NCI-H2196 (cell line): ENCODE data around the gene PTPN18.

Experiments used
- DNase-seq: peaks from one replicate; lab custom pipeline; 2025; ENCODE audit not compliant: unreplicated experiment; lab: John Stamatoyannopoulos, UW

PTPN18 gene

GRCh38 chr2:130339885-130340745, 15.7 kb upstream of the PTPN18 start:
- no peak for DNase-seq

GRCh38 chr2:130341562-130342019, 14.3 kb upstream of the PTPN18 start:
- peak; percentile 27 for DNase-seq

- peak; percentile 94 for DNase-seq
Measured at GRCh38 chr2:130342020-130342532, 13.8 kb upstream of the PTPN18 start.

- peak; percentile 97 for DNase-seq
Measured at GRCh38 chr2:130342533-130343275, 13.2 kb upstream of the PTPN18 start, which contains the start of gene IMP4. TSS of gene IMP4 (plus strand) at chr2:130342897. CDS start at chr2:130342933, 36 bp downstream.

- DNase-seq = no peak
Measured at GRCh38 chr2:130344578-130344977, 11.3 kb upstream of the PTPN18 start.

- no peak for DNase-seq
Measured at GRCh38 chr2:130345091-130345490, 10.8 kb upstream of the PTPN18 start.

- DNase-seq = no peak
Measured at GRCh38 chr2:130345611-130346010, 10.2 kb upstream of the PTPN18 start.

GRCh38 chr2:130346041-130346740, 9.7 kb upstream of the PTPN18 start:
- DNase-seq = no peak

- DNase-seq = no peak
Measured at GRCh38 chr2:130346741-130347066, 9.2 kb upstream of the PTPN18 start.

- DNase-seq = no peak
Measured at GRCh38 chr2:130347220-130347925, 8.5 kb upstream of the PTPN18 start.

- DNase-seq = no peak
Measured at GRCh38 chr2:130349174-130349573, 6.7 kb upstream of the PTPN18 start.

GRCh38 chr2:130351711-130352110, 4.1 kb upstream of the PTPN18 start:
- DNase-seq = no peak

GRCh38 chr2:130352237-130352636, 3.6 kb upstream of the PTPN18 start:
- DNase-seq = no peak

- no peak for DNase-seq
Measured at GRCh38 chr2:130353291-130354138, 2.3 kb upstream of the PTPN18 start.

GRCh38 chr2:130354139-130354428, 1.8 kb upstream of the PTPN18 start:
- no peak for DNase-seq

GRCh38 chr2:130355172-130355577, 681 bp upstream of the PTPN18 start:
- no peak for DNase-seq

GRCh38 chr2:130357864-130358263, 2.0 kb downstream of the PTPN18 start:
- DNase-seq = no peak

GRCh38 chr2:130358420-130359350, 2.8 kb downstream of the PTPN18 start:
- no peak for DNase-seq

GRCh38 chr2:130359466-130359865, 3.6 kb downstream of the PTPN18 start:
- DNase-seq = no peak
